ENCODE measurements around the gene BEND5.
A peak's percentile ranks its signal among the peaks of the same experiment; 100 is the strongest.

Gene BEND5

DNA sequence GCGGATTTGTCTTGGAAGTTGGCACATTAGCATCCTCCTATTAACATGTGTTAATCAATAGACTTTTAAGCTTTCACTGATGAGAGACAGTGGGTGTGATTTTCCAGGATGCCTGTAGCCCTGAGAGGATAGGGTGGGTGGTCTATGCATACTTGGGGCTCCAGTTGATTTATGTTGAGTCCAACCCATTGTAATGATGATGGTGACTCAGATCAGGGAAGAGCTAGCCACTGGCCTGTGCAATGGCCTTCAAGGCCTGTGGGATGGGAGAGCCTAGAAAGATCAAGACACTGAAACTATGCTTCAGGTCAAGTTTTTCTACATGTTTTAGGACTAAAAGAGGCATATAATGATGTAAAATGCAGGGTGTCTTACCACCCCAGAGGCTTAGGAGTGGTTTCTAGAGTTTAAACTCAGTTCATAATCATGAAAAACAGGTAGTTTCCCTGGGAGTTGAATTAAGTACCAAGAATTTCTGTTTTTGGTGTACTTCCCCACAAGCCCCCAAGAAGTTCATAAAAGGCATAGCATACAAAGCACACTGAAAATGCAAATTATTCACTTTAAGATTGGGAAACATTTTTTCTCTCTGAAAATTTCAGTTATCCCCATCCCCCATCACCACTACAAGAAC lies 19.9 kb downstream of the BEND5 start:
- no peaks in the 10 kb centered on the region for H3K9me3 ChIP-seq
- H3K4me1 ChIP-seq = no peaks in the 10 kb centered on the region
- H3K4me3 ChIP-seq = no peak overlapping the region
- DNase-seq (ENCODE audit: low spot score in 2 of 2) = no peak
- in situ Hi-C loops (cut with MboI; ENCODE audit: low sequenced_read_pairs) = no loop called here
- no peaks in the 10 kb centered on the region for H3K36me3 ChIP-seq (replicated peaks)
- no peaks in the 10 kb centered on the region for H3K27me3 ChIP-seq (ENCODE audit: low read depth)

DNA sequence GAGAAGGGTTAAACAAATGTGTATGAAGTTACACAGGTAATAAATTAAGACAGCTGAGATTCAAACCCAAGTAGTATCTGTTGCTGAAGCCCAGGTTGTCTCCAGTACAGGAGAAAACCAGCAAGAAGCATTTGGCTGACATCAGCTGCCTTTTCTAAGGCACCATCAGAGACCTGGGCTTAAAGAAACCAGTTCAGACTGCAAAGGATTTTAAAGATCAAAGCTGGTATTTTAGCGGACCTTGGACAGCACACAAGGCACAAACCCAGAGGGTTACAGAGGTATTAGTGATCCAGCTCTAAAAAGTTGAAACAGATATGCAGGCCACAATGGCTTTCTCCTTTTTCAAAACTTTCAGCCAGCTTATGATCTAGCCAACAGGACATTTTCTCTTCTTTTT lies 23.4 kb downstream of the BEND5 start:
- in situ Hi-C loops (cut with MboI; ENCODE audit: low sequenced_read_pairs) = no loop called here
- Histone ChIP-seq H3K27me3 (ENCODE audit: low read depth) (no peaks in the 10 kb centered on the region), H3K9me3 (no peaks in the 10 kb centered on the region), H3K4me3 (no peak overlapping the region), H3K36me3 (replicated peaks) (no peaks in the 10 kb centered on the region), H3K4me1 (no peaks in the 10 kb centered on the region)
- DNase-seq (ENCODE audit: low spot score in 2 of 2) = no peak

DNA sequence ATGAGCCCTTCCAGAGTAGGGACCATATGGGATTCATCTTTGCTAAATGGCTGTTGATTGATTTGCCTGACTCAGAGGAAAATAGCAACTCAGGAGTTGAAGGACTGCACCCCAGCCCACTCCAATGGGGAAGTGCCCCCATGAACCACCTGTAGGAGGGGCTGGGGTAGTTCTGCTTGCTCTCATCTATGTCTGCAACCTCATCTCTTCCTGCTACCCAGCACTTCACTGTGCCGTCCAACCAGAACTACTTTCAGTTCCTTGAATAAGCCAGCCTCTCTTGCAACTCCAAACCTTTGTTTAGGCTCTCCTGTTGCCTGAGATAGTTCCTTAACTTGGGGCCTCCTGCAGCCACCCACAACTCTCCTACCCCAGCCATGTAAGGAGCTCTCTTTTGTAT lies 26.6 kb downstream of the BEND5 start:
- H3K27me3 ChIP-seq (ENCODE audit: low read depth) = no peaks in the 10 kb centered on the region
- H3K9me3 ChIP-seq = no peaks in the 10 kb centered on the region
- 0 out of 2 replicates have a peak, but pooled peaks cover 6% of the 10 kb centered on the region for H3K4me1 ChIP-seq
- in situ Hi-C loops (cut with MboI; ENCODE audit: low sequenced_read_pairs) = no loop called here
- no peak overlapping the region for H3K4me3 ChIP-seq
- no peaks in the 10 kb centered on the region for H3K36me3 ChIP-seq (replicated peaks)
- no peak for DNase-seq (ENCODE audit: low spot score in 2 of 2)

DNA sequence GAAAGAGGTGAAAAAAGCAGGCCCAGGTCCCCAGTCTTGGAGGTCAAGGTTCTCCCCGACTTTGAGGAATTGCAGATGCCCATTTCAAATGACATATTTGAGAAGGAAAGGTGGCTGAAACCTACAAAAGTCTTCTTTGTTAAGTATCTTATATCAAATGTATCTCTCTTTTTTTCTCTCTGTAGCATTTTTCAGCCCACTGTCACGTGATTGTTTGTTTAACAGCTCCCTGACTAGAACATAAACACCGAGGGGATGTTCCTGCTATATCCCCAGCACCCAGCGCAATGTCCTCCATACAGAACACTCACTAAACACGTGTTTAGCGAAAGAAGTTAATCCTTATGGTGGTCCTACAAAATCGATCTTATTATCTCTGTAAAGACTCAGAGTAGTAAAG lies 27.6 kb downstream of the BEND5 start:
- in situ Hi-C loops (cut with MboI; ENCODE audit: low sequenced_read_pairs) = no loop called here
- Histone ChIP-seq H3K36me3 (replicated peaks) (no peaks in the 10 kb centered on the region; the same call in 1 of the 2 replicates), H3K4me1 (0 out of 2 replicates have a peak, but pooled peaks cover 6% of the 10 kb centered on the region), H3K9me3 (no peaks in the 10 kb centered on the region), H3K27me3 (ENCODE audit: low read depth) (no peaks in the 10 kb centered on the region), H3K4me3 (no peak overlapping the region)
- no peak for DNase-seq (ENCODE audit: low spot score in 2 of 2)

DNA sequence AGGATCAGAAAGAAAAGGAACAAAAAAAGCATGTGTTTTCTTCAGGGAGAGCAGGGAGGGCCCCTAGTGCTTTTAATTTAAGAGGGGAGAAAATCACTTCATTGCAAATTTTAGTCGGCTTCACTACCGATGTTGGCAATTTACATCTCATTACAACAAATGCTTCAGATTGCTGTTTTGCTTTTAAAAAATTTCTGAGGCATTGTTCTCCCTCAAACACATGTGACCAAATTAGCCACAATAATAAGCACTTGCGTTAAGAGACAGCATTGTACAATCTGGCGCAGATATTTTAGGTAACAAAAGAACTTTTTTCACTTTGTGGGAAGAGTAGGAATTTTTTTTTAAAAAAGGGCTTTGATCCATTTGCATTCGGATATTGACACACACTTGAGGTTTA lies 29.8 kb downstream of the BEND5 start:
- Histone ChIP-seq H3K4me3 (no peak overlapping the region), H3K4me1 (0 out of 2 replicates have a peak, but pooled peaks cover 6% of the 10 kb centered on the region), H3K27me3 (ENCODE audit: low read depth) (no peaks in the 10 kb centered on the region), H3K9me3 (no peaks in the 10 kb centered on the region), H3K36me3 (replicated peaks) (no peaks in the 10 kb centered on the region; the same call in 1 of the 2 replicates)
- peak in 1 of 2 experiments; percentile 36 for DNase-seq (ENCODE audit: low spot score in 2 of 2)
- in situ Hi-C loops (cut with MboI; ENCODE audit: low sequenced_read_pairs) = no loop called here

DNA sequence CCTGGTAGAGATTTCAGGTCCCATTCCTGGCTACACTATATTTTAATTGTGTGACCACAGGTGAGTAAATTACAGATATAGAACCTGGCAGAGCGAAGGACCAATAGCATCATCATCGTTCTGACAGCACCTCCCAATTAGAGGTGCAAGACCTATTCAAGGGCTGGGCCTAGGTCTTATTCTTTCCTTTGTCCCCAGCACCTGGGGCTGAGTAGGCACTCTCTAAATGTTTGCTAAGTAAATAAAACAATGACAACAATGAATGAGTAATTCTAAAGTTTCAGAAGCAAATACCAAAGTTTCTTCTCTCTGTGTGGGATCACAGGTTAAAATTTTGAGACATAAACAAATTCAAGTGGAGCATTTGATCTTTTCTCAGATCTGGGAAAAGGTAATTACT lies 32.7 kb downstream of the BEND5 start:
- no peak for DNase-seq (ENCODE audit: low spot score in 2 of 2)
- in situ Hi-C loops (cut with MboI; ENCODE audit: low sequenced_read_pairs) = no loop called here
- H3K9me3 ChIP-seq = no peaks in the 10 kb centered on the region

DNA sequence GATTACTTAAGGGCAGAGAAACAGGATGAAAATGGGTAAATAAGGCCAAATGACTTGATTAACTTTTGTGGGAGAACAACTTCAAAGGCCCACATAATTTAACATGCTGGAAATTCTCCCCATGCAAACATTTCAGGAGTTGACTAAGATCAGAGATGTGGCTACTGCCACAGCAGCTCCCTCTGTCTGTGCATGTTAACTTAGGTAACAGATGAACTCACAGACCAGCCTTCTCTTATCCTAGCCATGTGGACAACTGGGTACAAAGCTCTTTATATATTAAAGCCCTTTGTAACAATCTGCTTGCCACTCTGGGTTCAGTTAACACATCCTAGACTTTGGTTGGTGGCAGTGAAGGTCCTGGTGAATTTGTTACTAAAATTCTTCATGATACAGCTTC lies 33.2 kb downstream of the BEND5 start:
- no peaks in the 10 kb centered on the region for H3K9me3 ChIP-seq
- DNase-seq (ENCODE audit: low spot score in 2 of 2) = no peak
- in situ Hi-C loops (cut with MboI; ENCODE audit: low sequenced_read_pairs) = no loop called here

More for the DNA sequence above, 32.7 kb downstream of the BEND5 start:
- Histone ChIP-seq H3K4me3 (no peak overlapping the region), H3K4me1 (0 out of 2 replicates have a peak, but pooled peaks cover 6% of the 10 kb centered on the region), H3K27me3 (ENCODE audit: low read depth) (no peaks in the 10 kb centered on the region), H3K36me3 (replicated peaks) (no peaks in the 10 kb centered on the region; the same call in 1 of the 2 replicates)

DNA sequence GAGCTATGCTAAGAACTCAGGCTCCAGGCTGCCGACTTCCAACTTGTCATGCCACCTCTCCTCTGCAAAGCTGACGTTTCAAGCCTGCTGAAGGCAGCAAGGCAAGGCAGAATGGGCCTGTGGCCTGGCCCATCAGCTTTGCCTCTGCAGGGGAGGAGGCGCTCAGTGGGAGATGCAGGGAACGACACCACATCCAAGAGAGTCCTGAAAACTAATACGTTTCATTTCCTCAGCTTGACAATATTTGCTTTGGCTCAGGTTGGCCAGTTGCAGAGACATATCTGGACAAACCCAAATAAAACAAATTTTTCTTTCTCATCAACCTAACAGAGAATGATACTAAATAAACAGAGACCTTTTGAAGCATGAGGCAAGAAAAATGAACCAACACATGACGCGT lies 35.3 kb downstream of the BEND5 start:
- H3K9me3 ChIP-seq = no peaks in the 10 kb centered on the region
- no peak overlapping the region for H3K4me3 ChIP-seq
- no peaks in the 10 kb centered on the region for H3K27me3 ChIP-seq (ENCODE audit: low read depth)
- in situ Hi-C loops (cut with MboI; ENCODE audit: low sequenced_read_pairs) = no loop called here
- no peaks in the 10 kb centered on the region for H3K4me1 ChIP-seq
- no peaks in the 10 kb centered on the region; the same call in 1 of the 2 replicates for H3K36me3 ChIP-seq (replicated peaks)
- DNase-seq (ENCODE audit: low spot score in 2 of 2) = no peak

More for the DNA sequence above, 33.2 kb downstream of the BEND5 start:
- H3K27me3 ChIP-seq (ENCODE audit: low read depth) = no peaks in the 10 kb centered on the region
- no peaks in the 10 kb centered on the region; the same call in 1 of the 2 replicates for H3K36me3 ChIP-seq (replicated peaks)
- no peak overlapping the region for H3K4me3 ChIP-seq
- H3K4me1 ChIP-seq = 0 out of 2 replicates have a peak, but pooled peaks cover 6% of the 10 kb centered on the region

DNA sequence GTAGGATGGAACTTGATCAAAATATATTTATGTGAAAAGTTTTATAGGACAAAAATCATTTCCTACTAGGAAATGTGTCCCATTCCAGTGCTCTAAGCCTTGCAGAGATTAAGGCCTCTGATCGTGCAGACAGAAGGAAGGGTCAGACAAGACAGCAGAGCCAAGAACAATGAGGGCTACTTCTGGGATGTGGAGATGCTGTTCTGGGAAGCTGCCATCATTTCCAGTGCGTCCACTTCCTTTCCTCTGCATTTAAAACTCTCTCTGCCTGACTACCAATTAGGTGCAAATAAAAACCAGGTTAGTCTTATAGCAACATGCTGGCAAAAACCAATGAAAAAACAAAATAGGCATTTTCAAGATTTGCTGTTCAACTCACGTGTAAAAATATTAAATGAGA lies 36.1 kb downstream of the BEND5 start:
- Histone ChIP-seq H3K4me3 (no peak overlapping the region), H3K4me1 (no peaks in the 10 kb centered on the region), H3K27me3 (ENCODE audit: low read depth) (no peaks in the 10 kb centered on the region), H3K9me3 (no peaks in the 10 kb centered on the region), H3K36me3 (replicated peaks) (no peaks in the 10 kb centered on the region; the same call in 1 of the 2 replicates)
- no peak for DNase-seq (ENCODE audit: low spot score in 2 of 2)
- in situ Hi-C loops (cut with MboI; ENCODE audit: low sequenced_read_pairs) = no loop called here

DNA sequence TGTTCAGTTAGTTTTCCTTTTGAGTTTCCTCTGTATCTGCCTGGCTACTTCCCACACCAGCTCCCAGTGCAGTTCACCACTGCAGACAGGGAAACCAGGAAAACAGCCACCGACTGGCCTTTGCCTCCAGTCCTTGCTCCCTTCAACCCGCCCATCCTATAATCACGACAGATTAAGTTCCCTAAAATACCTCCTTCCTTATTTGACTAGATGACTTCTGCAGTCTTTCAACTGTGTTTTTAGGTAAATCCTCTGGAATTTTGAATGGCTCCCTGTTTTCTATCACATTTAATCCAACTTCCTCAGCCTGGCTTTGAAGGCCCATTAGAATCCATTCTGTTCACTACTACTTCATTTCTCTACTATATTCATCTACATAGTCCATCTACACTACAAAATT lies 37.6 kb downstream of the BEND5 start:
- Histone ChIP-seq H3K27me3 (ENCODE audit: low read depth) (no peaks in the 10 kb centered on the region), H3K36me3 (replicated peaks) (no peaks in the 10 kb centered on the region)

DNA sequence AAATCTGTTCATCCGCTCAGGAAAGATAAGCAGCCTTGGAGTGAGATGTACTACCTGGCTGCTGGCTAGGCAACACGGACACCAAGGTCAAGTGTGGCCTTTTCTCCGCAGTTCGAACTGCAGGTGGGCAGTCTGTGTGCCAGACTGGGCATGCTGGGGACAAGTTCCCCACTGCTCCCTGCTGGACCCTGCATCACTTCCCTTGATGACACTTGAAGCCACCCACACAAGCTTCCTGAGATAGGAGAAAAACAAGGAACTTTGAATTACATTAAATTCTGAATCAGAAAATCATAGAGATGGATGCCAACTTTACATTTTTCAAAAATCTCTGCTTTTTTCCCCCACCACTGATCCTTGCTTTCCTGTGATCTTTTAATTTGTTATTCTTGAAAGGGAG lies 38.3 kb downstream of the BEND5 start:
- DNase-seq (ENCODE audit: low spot score in 2 of 2) = no peak
- in situ Hi-C loops (cut with MboI; ENCODE audit: low sequenced_read_pairs) = no loop called here

More for the DNA sequence above, 37.6 kb downstream of the BEND5 start:
- DNase-seq (ENCODE audit: low spot score in 2 of 2) = no peak
- Histone ChIP-seq H3K4me1 (no peaks in the 10 kb centered on the region), H3K4me3 (no peak overlapping the region), H3K9me3 (no peaks in the 10 kb centered on the region)
- in situ Hi-C loops (cut with MboI; ENCODE audit: low sequenced_read_pairs) = no loop called here

DNA sequence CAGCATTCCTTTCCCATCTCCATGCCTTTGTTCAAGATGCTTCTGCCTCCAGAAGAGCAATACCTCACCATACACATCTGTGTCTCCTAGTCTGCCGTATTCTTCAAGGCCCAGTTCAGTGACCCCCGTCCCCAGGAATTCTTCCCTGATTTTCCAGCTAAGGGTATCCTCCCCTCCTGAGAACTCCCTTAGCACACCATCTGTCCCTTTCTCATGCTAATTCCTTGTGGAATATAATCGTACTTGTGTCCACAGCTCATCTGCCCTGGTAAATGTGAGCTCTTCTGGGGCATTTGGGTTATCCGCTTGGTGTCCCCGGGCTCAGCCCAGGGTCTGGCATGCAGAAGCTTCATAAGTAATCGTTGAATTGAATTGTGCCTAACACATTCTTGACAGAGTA lies 40.9 kb downstream of the BEND5 start:
- in situ Hi-C loops (cut with MboI; ENCODE audit: low sequenced_read_pairs) = no loop called here
- Histone ChIP-seq H3K36me3 (replicated peaks) (no peaks in the 10 kb centered on the region), H3K27me3 (ENCODE audit: low read depth) (no peaks in the 10 kb centered on the region), H3K4me3 (no peak overlapping the region), H3K9me3 (no peaks in the 10 kb centered on the region), H3K4me1 (no peaks in the 10 kb centered on the region)
- DNase-seq (ENCODE audit: low spot score in 2 of 2) = no peak

More for the DNA sequence above, 38.3 kb downstream of the BEND5 start:
- Histone ChIP-seq H3K4me1 (no peaks in the 10 kb centered on the region), H3K36me3 (replicated peaks) (no peaks in the 10 kb centered on the region), H3K9me3 (no peaks in the 10 kb centered on the region), H3K27me3 (ENCODE audit: low read depth) (no peaks in the 10 kb centered on the region), H3K4me3 (no peak overlapping the region)

DNA sequence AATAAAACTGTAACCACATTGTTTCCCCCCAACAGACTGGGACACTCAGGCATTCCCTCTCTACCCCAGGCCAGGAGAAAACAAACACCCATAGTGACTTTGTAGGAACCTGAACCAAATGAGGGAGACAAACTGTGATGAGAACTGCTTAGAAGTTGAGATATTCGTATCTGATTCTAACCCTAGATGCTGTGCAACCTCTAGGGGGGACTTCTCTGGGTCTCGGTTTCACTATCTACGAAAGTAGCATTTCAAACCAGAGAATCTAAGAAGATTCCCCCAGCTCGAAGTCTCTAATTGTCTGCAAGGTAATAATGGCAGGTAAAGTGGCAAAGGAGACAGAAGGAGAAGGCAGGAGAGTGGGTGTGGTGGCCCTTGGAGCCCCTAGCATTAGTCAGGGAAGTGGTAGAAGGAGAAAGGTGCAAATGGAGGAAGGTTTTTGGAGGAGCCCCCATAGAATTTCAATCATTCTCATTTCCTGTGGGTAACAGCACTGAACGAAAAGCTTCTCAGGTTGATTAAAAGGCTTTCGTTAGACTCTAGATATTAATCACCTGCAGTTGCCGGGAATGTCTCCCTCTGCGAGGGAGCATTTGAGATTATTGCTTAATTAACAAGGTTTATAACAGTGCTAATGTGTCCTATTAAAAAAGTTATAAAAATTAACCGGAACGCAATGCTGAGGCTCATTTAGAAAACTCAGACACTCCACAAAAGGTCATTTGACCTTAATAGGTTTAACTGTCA lies 46.4 kb downstream of the BEND5 start:
- Histone ChIP-seq H3K4me3 (no peak overlapping the region), H3K36me3 (replicated peaks) (no peaks in the 10 kb centered on the region), H3K4me1 (no peaks in the 10 kb centered on the region), H3K27me3 (ENCODE audit: low read depth) (no peaks in the 10 kb centered on the region), H3K9me3 (no peaks in the 10 kb centered on the region)
- no peak for DNase-seq (ENCODE audit: low spot score in 2 of 2)
- in situ Hi-C loops (cut with MboI; ENCODE audit: low sequenced_read_pairs) = no loop called here

DNA sequence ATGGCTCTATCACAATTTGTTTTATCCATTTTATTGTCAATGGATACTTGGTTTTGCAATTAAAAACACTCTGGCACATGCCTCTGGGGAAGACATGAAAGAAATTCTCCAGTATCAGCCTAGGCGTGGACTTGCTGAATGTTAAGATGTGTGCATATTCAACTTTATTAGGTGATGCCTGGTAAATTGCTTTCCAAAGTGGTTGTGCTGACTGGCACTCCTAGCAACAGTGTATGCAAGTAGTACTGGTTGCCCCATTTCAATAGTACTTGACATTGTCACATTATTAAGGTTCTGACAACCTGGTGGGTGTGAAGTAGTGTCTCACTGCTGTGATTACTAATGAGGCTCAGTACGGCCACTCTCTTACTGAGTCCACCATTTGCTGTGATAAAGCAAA lies 48.1 kb downstream of the BEND5 start:
- no peaks in the 10 kb centered on the region for H3K4me1 ChIP-seq
- DNase-seq (ENCODE audit: low spot score in 2 of 2) = no peak
- H3K9me3 ChIP-seq = no peaks in the 10 kb centered on the region
- no peaks in the 10 kb centered on the region for H3K36me3 ChIP-seq (replicated peaks)
- H3K27me3 ChIP-seq (ENCODE audit: low read depth) = no peaks in the 10 kb centered on the region
- in situ Hi-C loops (cut with MboI; ENCODE audit: low sequenced_read_pairs) = no loop called here
- no peak overlapping the region for H3K4me3 ChIP-seq
